Transverse colon (tissue), 3 donors: ENCODE measurements around the gene MMD.

Experiments
- POLR2A ChIP-seq: fragments of 450-650 bp; IDR thresholded peaks from one replicate; pipeline ENCODE4 v1.6.1; 2016; ENCODE audit warnings: antibody characterized with exemption, mild to moderate bottlenecking, moderate library complexity
- TF ChIP-seq, protein P1 (sequence below), 5 experiments: fragments of 200-600 bp in 3 of 5; fragments of 450-650 bp in 2 of 5; sonication (generic) in 3 of 5; IDR thresholded peaks; 1 replicate in 2 of 5; 2 replicates in 3 of 5; pipeline ENCODE4 v1.5.1; 2016 to 2017; ENCODE audit warnings: antibody characterized with exemption in 5 of 5, inconsistent platforms in 3 of 5, mild to moderate bottlenecking in 2 of 5, moderate library complexity in 1 of 5

DNA sequence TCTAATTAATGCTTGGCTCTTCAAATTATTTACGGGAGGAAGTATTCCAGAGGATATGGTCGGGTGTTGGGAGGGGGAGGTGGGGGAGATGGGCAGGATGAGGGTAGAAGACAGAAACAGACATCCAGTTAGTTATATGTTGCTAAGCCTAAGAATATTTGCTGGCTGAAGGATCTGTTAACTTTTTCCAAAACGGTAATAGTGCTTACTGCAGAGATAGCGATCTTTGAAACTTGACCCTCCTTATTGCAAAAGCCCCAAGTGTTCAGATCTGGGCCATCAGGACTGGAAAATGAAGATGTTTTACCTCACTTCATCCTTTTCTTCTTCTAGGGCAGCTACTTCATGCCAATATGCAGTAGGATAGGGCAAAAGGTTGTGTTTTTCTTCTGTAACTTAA is 27.0 kb upstream of the MMD start:
- TF ChIP-seq, protein P1, sequence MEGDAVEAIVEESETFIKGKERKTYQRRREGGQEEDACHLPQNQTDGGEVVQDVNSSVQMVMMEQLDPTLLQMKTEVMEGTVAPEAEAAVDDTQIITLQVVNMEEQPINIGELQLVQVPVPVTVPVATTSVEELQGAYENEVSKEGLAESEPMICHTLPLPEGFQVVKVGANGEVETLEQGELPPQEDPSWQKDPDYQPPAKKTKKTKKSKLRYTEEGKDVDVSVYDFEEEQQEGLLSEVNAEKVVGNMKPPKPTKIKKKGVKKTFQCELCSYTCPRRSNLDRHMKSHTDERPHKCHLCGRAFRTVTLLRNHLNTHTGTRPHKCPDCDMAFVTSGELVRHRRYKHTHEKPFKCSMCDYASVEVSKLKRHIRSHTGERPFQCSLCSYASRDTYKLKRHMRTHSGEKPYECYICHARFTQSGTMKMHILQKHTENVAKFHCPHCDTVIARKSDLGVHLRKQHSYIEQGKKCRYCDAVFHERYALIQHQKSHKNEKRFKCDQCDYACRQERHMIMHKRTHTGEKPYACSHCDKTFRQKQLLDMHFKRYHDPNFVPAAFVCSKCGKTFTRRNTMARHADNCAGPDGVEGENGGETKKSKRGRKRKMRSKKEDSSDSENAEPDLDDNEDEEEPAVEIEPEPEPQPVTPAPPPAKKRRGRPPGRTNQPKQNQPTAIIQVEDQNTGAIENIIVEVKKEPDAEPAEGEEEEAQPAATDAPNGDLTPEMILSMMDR (IDR thresholded peaks at IDR 0.05): no peak
- no peak for TF ChIP-seq POLR2A
